Uterus (tissue), 2 donors: ENCODE measurements around the gene RAB11A.

Experiments
- CTCF ChIP-seq, 4 experiments: fragments of 200-600 bp in 2 of 4; fragments of 450-650 bp in 2 of 4; sonication (generic) in 2 of 4; IDR thresholded peaks; one replicate each; pipeline ENCODE4 v1.5.1; 2016 to 2019; ENCODE audit warnings: antibody characterized with exemption in 4 of 4, mild to moderate bottlenecking in 2 of 4, moderate library complexity in 1 of 4
- POLR2A ChIP-seq, 2 donors: fragments of 450-650 bp; IDR thresholded peaks; one replicate each; pipeline ENCODE4 v1.6.1; 2016; ENCODE audit warnings: antibody characterized with exemption in 2 of 2, mild to moderate bottlenecking in 1 of 2, moderate library complexity in 1 of 2

GRCh38 chr15:65930134-65930533 is 60.8 kb downstream of the RAB11A start:
- no peak for TF ChIP-seq CTCF (IDR thresholded peaks at IDR 0.05)
- no peak for TF ChIP-seq POLR2A (IDR thresholded peaks at IDR 0.05)
